Measurements from ENCODE around the gene SUMO3. TPM values are rescaled to one million over a fixed set of nuclear protein-coding genes. Genes with fewer than 3 reads are reported as not detected.

Gene SUMO3
- total and polyA plus RNA-seq, 5 donors: 53.3 to 87.8 (median 82.2) TPM

DNA sequence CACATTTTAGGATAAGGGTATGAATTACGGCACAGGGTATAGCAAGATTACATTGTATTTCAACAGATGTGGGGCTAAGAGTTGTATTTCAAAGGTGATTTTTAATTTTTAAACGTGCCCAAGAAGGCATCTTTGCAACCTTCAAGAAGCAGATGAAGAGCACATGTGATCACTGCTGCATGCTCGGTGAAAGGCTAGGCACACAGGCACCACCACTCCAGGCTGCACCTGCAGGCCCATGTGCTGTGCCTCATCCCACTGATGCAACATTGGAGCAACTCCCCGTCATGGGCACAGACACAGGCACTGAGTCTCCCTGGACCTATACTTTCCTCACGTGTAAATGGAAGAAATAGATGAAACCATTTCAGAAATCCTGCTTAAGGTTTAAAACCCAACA, 39.8 kb downstream of the SUMO3 start:
- H3K4me1 ChIP-seq (ENCODE audit: control insufficient read depth, insufficient read depth, low read length): peaks cover 4% of the 10 kb centered on the region
- no peak overlapping the region for H3K4me3 ChIP-seq (ENCODE audit: low read length)
- no peaks in the 10 kb centered on the region for H3K27me3 ChIP-seq (ENCODE audit: control insufficient read depth, insufficient read depth)
- ATAC-seq: no peak
- no peak overlapping the region for H3K27ac ChIP-seq (ENCODE audit: low read length)
- 92% methylated on average over 5 of the region's 5 CpGs for WGBS
- intact Hi-C loops (cut with DNase I): no loop called here
- H3K9me3 ChIP-seq (ENCODE audit: control insufficient read depth, low read length): no peaks in the 10 kb centered on the region
- no peak for DNase-seq

- DNase-seq: peak in 1 of 3 donors; percentile 26
- Histone ChIP-seq H3K4me1 (ENCODE audit: control insufficient read depth, insufficient read depth, low read length) (peaks cover 4% of the 10 kb centered on the region), H3K27ac (ENCODE audit: low read length) (no peak overlapping the region), H3K9me3 (ENCODE audit: control insufficient read depth, low read length) (no peaks in the 10 kb centered on the region), H3K27me3 (ENCODE audit: control insufficient read depth, insufficient read depth) (no peaks in the 10 kb centered on the region), H3K4me3 (ENCODE audit: low read length) (no peak overlapping the region)
- no peak for ATAC-seq
- WGBS: 97% methylated on average over 8 of the region's 8 CpGs
- intact Hi-C loops (cut with DNase I): no loop called here
Measured at GRCh38 chr21:44774972-44775371, 42.9 kb downstream of the SUMO3 start.

DNA sequence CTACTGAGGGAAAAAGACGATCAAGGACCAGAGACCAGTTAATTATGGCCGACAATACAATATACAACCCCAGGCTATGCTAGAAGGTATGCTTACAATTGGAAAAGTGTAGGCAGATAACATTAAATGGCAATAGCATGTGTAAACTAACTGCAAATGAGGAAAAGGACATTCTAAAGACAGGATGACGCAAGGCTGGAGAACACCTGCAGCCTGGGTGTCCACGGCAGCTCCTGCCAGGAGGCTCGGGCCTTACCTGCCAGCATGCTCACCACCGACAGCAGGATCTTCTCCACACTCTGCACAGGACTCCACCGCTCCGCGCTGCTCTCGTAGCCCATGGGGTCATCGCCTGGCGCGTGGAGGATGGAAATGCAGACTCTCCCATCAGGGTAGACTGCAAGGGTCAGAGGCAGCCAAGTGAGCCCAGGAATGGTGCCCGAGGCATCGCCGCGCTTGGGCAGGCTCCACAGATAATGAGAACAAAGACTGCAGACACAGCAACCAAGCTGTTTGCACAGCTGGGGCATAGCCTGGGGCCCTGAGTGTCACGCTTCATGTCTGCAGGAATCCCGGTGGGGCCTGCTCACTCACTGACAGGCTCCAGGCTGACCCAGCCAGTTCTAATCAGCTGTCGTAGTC, 44.5 kb downstream of the SUMO3 start:
- no peaks in the 10 kb centered on the region for H3K27me3 ChIP-seq (ENCODE audit: control insufficient read depth, insufficient read depth)
- 92% methylated on average over 20 of the region's 20 CpGs for WGBS
- intact Hi-C loops (cut with DNase I): no loop called here
- H3K27ac ChIP-seq (ENCODE audit: low read length): no peak overlapping the region
- H3K4me3 ChIP-seq (ENCODE audit: low read length): no peak overlapping the region
- H3K9me3 ChIP-seq (ENCODE audit: control insufficient read depth, low read length): no peaks in the 10 kb centered on the region
- DNase-seq: peak in 1 of 3 donors; percentile 37
- H3K4me1 ChIP-seq (ENCODE audit: control insufficient read depth, insufficient read depth, low read length): no peaks in the 10 kb centered on the region
- no peak for ATAC-seq

DNA sequence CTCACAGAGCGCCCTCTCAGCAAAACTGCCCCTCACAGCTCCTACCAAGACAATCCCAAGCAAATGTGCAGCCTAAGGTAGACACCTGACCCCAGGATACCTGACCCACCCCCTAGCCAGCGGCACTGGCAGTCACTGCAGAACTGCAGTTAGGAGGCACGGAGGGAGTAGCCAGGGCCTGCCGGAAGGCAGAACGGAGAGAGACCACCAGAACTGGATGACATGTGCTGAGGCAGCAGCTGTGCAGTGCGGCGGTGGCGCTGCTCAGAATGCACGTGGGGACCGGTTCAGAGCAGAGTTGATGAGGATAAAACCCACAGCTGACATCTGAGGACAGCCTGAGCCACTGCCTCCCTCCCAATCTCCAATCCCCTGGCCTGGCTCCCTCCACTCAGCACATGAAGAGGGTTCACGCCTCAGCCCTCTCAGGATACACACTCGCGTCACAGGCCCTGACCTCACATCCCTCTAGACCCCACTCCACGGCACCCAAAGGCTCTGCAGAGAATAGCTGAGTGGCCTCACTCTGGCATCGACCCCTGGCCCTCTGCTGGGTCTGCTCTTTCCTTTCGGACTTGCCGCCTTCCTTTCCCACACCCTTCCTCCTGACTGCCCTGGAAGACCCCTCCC, 45.9 kb downstream of the SUMO3 start:
- no peaks in the 10 kb centered on the region for H3K9me3 ChIP-seq (ENCODE audit: control insufficient read depth, low read length)
- no peak for DNase-seq
- no peaks in the 10 kb centered on the region for H3K4me1 ChIP-seq (ENCODE audit: control insufficient read depth, insufficient read depth, low read length)
- intact Hi-C loops (cut with DNase I): no loop called here
- no peak for ATAC-seq
- no peaks in the 10 kb centered on the region for H3K27me3 ChIP-seq (ENCODE audit: control insufficient read depth, insufficient read depth)
- H3K4me3 ChIP-seq (ENCODE audit: low read length): no peak overlapping the region
- H3K27ac ChIP-seq (ENCODE audit: low read length): no peak overlapping the region
- WGBS: 92% methylated on average over 17 of the region's 17 CpGs

- ATAC-seq (no peak), DNase-seq (no peak)
- Histone ChIP-seq H3K27ac (ENCODE audit: low read length) (no peak overlapping the region), H3K9me3 (ENCODE audit: control insufficient read depth, low read length) (no peaks in the 10 kb centered on the region), H3K27me3 (ENCODE audit: control insufficient read depth, insufficient read depth) (no peaks in the 10 kb centered on the region), H3K4me1 (ENCODE audit: control insufficient read depth, insufficient read depth, low read length) (no peaks in the 10 kb centered on the region), H3K4me3 (ENCODE audit: low read length) (no peak overlapping the region)
- WGBS: 86% methylated on average over 30 of the region's 30 CpGs
- intact Hi-C loops (cut with DNase I): no loop called here
Measured at GRCh38 chr21:44767834-44768831, 49.7 kb downstream of the SUMO3 start.

DNA sequence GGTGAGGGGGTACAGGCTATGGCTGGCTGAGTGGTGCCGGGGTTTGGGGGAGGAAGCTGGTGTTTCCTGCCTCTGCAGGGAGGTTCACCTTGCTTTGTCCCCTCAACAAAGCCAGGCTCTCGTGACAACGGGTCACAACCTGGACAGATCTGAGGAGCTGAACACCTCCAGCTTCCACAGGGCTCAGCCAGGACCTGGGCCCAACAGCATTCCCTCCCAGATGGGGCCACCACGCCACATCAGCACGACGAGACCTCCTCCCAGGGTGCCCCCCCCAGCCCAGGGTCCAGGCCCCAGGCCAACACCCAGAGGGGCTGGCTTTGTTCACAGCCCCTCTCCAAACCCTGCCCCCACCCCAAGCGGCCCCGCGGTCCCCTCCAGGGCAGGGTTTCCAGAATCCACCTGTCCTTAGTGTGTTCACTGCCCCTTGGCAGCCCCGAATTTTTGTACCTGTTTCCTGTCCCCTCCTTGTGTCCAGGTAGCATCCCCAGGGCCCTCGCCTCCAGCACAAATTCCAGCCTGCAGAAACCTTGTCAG, 51.0 kb downstream of the SUMO3 start:
- intact Hi-C loops (cut with DNase I): no loop called here
- Histone ChIP-seq H3K4me1 (ENCODE audit: control insufficient read depth, insufficient read depth, low read length) (no peaks in the 10 kb centered on the region), H3K27ac (ENCODE audit: low read length) (no peak overlapping the region), H3K27me3 (ENCODE audit: control insufficient read depth, insufficient read depth) (no peaks in the 10 kb centered on the region), H3K9me3 (ENCODE audit: control insufficient read depth, low read length) (no peaks in the 10 kb centered on the region), H3K4me3 (ENCODE audit: low read length) (no peak overlapping the region)
- DNase-seq (peak in 1 of 3 donors; percentile 32), ATAC-seq (no peak)
- 73% methylated on average over 11 of the region's 11 CpGs for WGBS

DNA sequence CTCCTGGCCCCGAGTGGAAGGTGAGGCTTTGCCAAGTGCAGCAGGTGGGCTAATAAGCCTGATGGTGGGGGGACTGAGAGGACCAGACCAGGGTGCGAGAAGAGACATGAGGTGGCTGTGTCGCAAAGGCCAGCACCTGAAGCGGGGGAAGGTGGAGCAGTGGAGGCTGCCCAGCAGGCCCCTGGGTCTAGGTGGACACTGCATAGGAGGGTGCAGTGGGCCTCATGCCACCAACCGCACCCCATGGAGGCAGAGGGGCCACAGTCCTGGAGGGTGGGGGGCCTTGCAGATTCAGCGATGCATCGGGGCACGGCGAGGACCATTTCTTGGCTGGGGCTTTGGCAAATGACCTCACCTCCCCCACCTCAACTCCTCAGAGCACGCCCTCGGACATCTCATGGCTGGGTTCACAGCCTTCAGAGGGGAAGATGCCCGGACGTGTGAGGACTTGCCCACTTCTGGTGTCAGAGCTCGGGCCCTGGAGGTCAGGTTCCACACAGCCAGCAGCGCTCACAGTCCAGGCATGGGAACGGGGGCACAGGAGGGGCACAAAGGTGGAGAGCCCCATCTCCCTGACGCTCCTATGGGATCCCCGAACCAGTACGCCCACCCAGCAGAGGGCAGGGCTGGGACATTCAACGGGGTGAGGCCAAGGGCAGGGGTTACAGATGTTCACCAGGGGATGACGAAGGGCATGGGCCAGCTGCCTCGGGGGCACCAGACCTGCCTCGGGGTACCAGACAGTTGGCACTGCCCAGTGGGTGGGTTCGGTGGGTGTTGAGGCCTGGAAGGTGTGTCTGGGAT, 51.6 kb downstream of the SUMO3 start:
- Histone ChIP-seq H3K4me1 (ENCODE audit: control insufficient read depth, insufficient read depth, low read length) (no peaks in the 10 kb centered on the region), H3K27me3 (ENCODE audit: control insufficient read depth, insufficient read depth) (no peaks in the 10 kb centered on the region), H3K27ac (ENCODE audit: low read length) (no peak overlapping the region), H3K4me3 (ENCODE audit: low read length) (no peak overlapping the region), H3K9me3 (ENCODE audit: control insufficient read depth, low read length) (no peaks in the 10 kb centered on the region)
- intact Hi-C loops (cut with DNase I): no loop called here
- ATAC-seq (peak in 1 of 2 donors; percentile 13), DNase-seq (peak in 1 of 3 donors; percentile 43)
- WGBS: 84% methylated on average over 24 of the region's 24 CpGs

GRCh38 chr21:44765231-44766013, 52.4 kb downstream of the SUMO3 start:
- intact Hi-C loops (cut with DNase I): no loop called here
- H3K27me3 ChIP-seq (ENCODE audit: control insufficient read depth, insufficient read depth): no peaks in the 10 kb centered on the region
- no peaks in the 10 kb centered on the region for H3K9me3 ChIP-seq (ENCODE audit: control insufficient read depth, low read length)
- ATAC-seq (peak in 1 of 2 donors; percentile 9), DNase-seq (no peak)
- no peak overlapping the region for H3K4me3 ChIP-seq (ENCODE audit: low read length)
- WGBS: 41% methylated on average over 12 of the region's 12 CpGs
- H3K4me1 ChIP-seq (ENCODE audit: control insufficient read depth, insufficient read depth, low read length): no peaks in the 10 kb centered on the region
- H3K27ac ChIP-seq (ENCODE audit: low read length): no peak overlapping the region

- DNase-seq (no peak), ATAC-seq (peak in 1 of 2 donors; percentile 4)
- 71% methylated on average over 26 of the region's 26 CpGs for WGBS
- no peaks in the 10 kb centered on the region for H3K4me1 ChIP-seq (ENCODE audit: control insufficient read depth, insufficient read depth, low read length)
- H3K9me3 ChIP-seq (ENCODE audit: control insufficient read depth, low read length): no peaks in the 10 kb centered on the region
- H3K27ac ChIP-seq (ENCODE audit: low read length): no peak overlapping the region
- H3K4me3 ChIP-seq (ENCODE audit: low read length): no peak overlapping the region
- H3K27me3 ChIP-seq (ENCODE audit: control insufficient read depth, insufficient read depth): no peaks in the 10 kb centered on the region
- intact Hi-C loops (cut with DNase I): no loop called here
Measured at GRCh38 chr21:44764319-44765230, 53.3 kb downstream of the SUMO3 start.
